PFSK-1 (cell line): Measurements from ENCODE around the gene SPATA3.

Source experiments
- FOXP2 ChIP-seq: optimal IDR thresholded peaks from 2 replicates; pipeline ENCODE3; 2011; ENCODE audit warnings: borderline replicate concordance, control low read depth, inconsistent platforms; ENCODE audit not compliant: insufficient read depth; ENCODE audit errors: extremely low read length, extremely low read depth
- POLR2AphosphoS5 ChIP-seq: IDR thresholded peaks from 2 replicates; pipeline ENCODE4 v1.6.1; 2012; ENCODE audit warnings: low read depth, mild to moderate bottlenecking, control low read depth, low read length, moderate library complexity
- TAF1 ChIP-seq: IDR thresholded peaks from 2 replicates; pipeline ENCODE4 v1.6.1; 2012; ENCODE audit warnings: low read length, control low read depth, borderline replicate concordance; ENCODE audit not compliant: insufficient read depth

GRCh38 chr2:231039294-231039664 is 43.4 kb downstream of the SPATA3 start:
- TF ChIP-seq POLR2AphosphoS5 (no peak), TAF1 (no peak), FOXP2 (no peak)
